Astrocyte (in vitro differentiated cells and primary cell): ENCODE data around the gene SNAP29. TPM values are rescaled to one million over a fixed set of nuclear protein-coding genes. Genes with fewer than 3 reads are reported as not detected.
"Not testable (repeated sequence)": the region's sequence is repeated elsewhere in the genome, so short reads cannot be mapped to it uniquely, and the experiment has no call there.

ENCODE experiments used
- DNase-seq: peaks from one replicate; pipeline ENCODE4 v3.0.0-alpha.2; 2010; ENCODE audit warnings: low read depth
- FAIRE-seq: peaks from 2 replicates; lab custom pipeline; 2011; peaks lifted over from hg19 to GRCh38; lab: Jason Lieb, UNC
- H2AFZ ChIP-seq: 2 replicates; pipeline ENCODE4 v1.6.0; 2012; ENCODE audit warnings: low read depth, low read length, inconsistent platforms
- H3K27ac ChIP-seq: 2 replicates; pipeline ENCODE4 v1.5.1; 2011; ENCODE audit warnings: low read depth, low read length, inconsistent platforms
- H3K27me3 ChIP-seq: 2 replicates; pipeline ENCODE4 v1.6.0; 2011; ENCODE audit warnings: low read length, inconsistent platforms; ENCODE audit not compliant: insufficient read depth
- H3K36me3 ChIP-seq: 2 replicates; pipeline ENCODE4 v1.5.1; 2011; ENCODE audit warnings: low read length, inconsistent platforms; ENCODE audit not compliant: insufficient read depth
- H3K4me1 ChIP-seq: 2 replicates; pipeline ENCODE4 v1.5.1; 2011; ENCODE audit warnings: low read length, inconsistent platforms; ENCODE audit not compliant: insufficient read depth
- H3K4me2 ChIP-seq: 2 replicates; pipeline ENCODE4 v1.6.0; 2012; ENCODE audit warnings: low read length, inconsistent platforms
- H3K4me3 ChIP-seq: 2 replicates; pipeline ENCODE4 v1.5.1; 2011; ENCODE audit warnings: low read depth, mild to moderate bottlenecking, low read length, inconsistent platforms; ENCODE audit not compliant: insufficient read depth
- H3K79me2 ChIP-seq: 2 replicates; pipeline ENCODE4 v1.6.0; 2012; ENCODE audit warnings: mild to moderate bottlenecking, low read length, inconsistent platforms; ENCODE audit not compliant: insufficient read depth
- H3K9ac ChIP-seq: 2 replicates; pipeline ENCODE4 v1.6.0; 2012; ENCODE audit warnings: mild to moderate bottlenecking, low read length, inconsistent platforms
- H3K9me3 ChIP-seq: 2 replicates; pipeline ENCODE4 v1.5.1; 2012; ENCODE audit warnings: low read depth, mild to moderate bottlenecking, low read length, inconsistent platforms; ENCODE audit not compliant: insufficient read depth
- H4K20me1 ChIP-seq: 2 replicates; pipeline ENCODE4 v1.6.0; 2012; ENCODE audit warnings: low read length, inconsistent platforms; ENCODE audit not compliant: insufficient read depth
- H3K27ac Mint-ChIP-seq: one replicate; pipeline ENCODE4 v1.8.0; 2021; ENCODE audit warnings: mild to moderate bottlenecking, mixed read lengths; ENCODE audit not compliant: unreplicated experiment
- H3K27me3 Mint-ChIP-seq: one replicate; pipeline ENCODE4 v1.8.0; 2021; ENCODE audit warnings: low read depth, mixed read lengths; ENCODE audit not compliant: unreplicated experiment
- H3K36me3 Mint-ChIP-seq: one replicate; pipeline ENCODE4 v1.8.0; 2021; ENCODE audit warnings: low read depth, mixed read lengths; ENCODE audit not compliant: unreplicated experiment
- H3K4me1 Mint-ChIP-seq: one replicate; pipeline ENCODE4 v1.8.0; 2021; ENCODE audit warnings: low read depth, mixed read lengths; ENCODE audit not compliant: unreplicated experiment
- H3K4me3 Mint-ChIP-seq: one replicate; pipeline ENCODE4 v1.8.0; 2021; ENCODE audit warnings: mild to moderate bottlenecking, moderate library complexity, mixed read lengths; ENCODE audit not compliant: unreplicated experiment
- H3K9me3 Mint-ChIP-seq: one replicate; pipeline ENCODE4 v1.8.0; 2021; ENCODE audit warnings: mild to moderate bottlenecking, mixed read lengths; ENCODE audit not compliant: unreplicated experiment
- EZH2 ChIP-seq: IDR thresholded peaks from 2 replicates; pipeline ENCODE4 v1.6.1; 2012; ENCODE audit warnings: mild to moderate bottlenecking, low read length, inconsistent platforms; ENCODE audit not compliant: insufficient read depth
- total RNA-seq: library from RNA; stranded (reverse); gene quantifications from 2 replicates; pipeline ENCODE4 v1.2.1, GENCODE V29; 2021
- TF ChIP-seq, protein P1 (sequence below): IDR thresholded peaks from 2 replicates; pipeline ENCODE4 v1.5.1; 2011; ENCODE audit warnings: low read depth, mild to moderate bottlenecking, inconsistent platforms, low read length, moderate library complexity; ENCODE audit not compliant: insufficient read depth

Gene SNAP29
- total RNA-seq, 1 donor from 2014 or later = 19.6 TPM

DNA sequence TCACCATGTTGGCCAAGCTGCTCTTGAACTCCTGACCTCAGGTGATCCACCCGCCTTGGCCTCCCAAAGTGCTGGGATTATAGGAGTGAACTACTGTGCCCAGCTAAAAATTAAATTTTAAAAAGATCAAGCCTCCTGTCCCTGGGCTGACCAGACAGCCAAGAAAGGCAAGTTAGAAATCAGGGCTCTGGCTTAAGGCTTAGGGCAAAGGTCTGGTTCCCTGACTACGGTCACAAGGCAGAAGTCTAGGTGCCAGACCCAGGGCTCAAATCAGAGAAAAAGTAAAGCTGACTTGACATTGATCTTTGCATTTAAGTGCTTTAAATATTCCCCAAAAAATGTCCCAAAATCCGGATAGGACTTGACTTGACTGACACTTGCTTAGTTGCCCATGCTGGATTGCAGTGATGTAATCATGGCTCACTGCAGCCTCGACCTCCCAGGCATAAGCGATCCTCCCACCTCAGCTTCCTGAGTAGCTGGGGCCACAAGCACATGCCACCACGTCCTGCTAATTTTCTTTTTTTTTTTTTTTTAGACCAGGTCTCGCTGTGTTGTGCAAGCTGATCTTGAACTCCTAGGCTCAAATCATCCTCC, 41.1 kb downstream of the SNAP29 start:
- TF ChIP-seq, protein P1, sequence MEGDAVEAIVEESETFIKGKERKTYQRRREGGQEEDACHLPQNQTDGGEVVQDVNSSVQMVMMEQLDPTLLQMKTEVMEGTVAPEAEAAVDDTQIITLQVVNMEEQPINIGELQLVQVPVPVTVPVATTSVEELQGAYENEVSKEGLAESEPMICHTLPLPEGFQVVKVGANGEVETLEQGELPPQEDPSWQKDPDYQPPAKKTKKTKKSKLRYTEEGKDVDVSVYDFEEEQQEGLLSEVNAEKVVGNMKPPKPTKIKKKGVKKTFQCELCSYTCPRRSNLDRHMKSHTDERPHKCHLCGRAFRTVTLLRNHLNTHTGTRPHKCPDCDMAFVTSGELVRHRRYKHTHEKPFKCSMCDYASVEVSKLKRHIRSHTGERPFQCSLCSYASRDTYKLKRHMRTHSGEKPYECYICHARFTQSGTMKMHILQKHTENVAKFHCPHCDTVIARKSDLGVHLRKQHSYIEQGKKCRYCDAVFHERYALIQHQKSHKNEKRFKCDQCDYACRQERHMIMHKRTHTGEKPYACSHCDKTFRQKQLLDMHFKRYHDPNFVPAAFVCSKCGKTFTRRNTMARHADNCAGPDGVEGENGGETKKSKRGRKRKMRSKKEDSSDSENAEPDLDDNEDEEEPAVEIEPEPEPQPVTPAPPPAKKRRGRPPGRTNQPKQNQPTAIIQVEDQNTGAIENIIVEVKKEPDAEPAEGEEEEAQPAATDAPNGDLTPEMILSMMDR = no peak
- TF ChIP-seq EZH2 = no peak
- Mint-ChIP-seq H3K9me3 (peaks cover 3% of the 10 kb centered on the region), H3K36me3 (no peaks in the 10 kb centered on the region), H3K27me3 (peaks cover 5% of the 10 kb centered on the region), H3K27ac (no peak overlapping the region), H3K4me3 (no peak overlapping the region), H3K4me1 (no peaks in the 10 kb centered on the region)
- Histone ChIP-seq H4K20me1 (no peaks in the 10 kb centered on the region), H3K4me2 (no peak overlapping the region), H2AFZ (no peak overlapping the region), H3K36me3 (no peaks in the 10 kb centered on the region), H3K4me1 (peaks cover 9% of the 10 kb centered on the region), H3K9me3 (no peaks in the 10 kb centered on the region), H3K27me3 (no peaks in the 10 kb centered on the region), H3K27ac (no peak overlapping the region), H3K4me3 (no peak overlapping the region), H3K9ac (no peak overlapping the region), H3K79me2 (no peaks in the 10 kb centered on the region)
- FAIRE-seq (no peak), DNase-seq (no peak)

DNA sequence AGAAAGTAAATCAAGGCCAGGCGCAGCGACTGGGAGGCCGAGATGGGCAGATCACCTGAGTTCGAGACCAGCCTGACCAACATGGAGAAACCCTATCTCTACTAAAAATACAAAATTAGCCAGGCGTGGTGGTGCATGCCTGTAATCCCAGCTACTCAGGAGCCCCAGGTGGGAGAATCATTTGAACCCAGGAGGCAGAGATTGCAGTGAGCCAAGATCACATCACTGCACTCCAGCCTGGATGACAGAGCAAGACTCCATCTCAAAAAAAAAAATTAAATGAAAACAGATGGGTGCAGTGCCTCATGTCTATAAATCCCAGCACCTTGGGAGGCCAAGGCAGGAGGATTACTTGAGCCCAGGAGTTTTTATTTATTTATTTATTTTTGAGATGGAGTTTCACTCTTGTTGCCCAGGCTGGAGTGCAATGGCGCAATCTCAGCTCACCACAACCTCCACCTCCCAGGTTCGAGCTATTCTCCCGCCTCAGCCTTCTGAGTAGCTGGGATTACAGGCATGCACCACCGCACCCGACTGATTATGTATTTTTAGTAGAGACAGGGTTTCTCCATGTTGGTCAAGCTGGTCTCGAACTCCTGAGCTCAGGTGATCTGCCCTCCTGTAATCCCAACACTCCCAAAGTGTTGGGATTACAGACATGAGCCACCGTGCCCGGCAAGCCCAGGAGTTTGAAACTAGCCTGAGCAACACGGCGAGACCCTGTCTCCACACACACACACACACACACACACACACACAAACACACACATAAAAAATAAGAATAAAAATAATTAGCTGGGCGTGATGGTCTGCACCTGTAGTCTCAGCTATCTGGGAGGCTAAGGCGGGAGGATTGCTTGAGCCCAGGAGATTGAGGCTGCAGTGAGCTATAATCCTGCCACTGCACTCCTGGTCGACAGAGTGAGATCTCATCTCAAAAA, 42.6 kb downstream of the SNAP29 start:
- not testable (repeated sequence) for H3K9me3 ChIP-seq, H2AFZ ChIP-seq, H3K27me3 ChIP-seq, H3K9ac ChIP-seq, H3K36me3 Mint-ChIP-seq, H3K27ac ChIP-seq, H3K27ac Mint-ChIP-seq, H3K4me3 Mint-ChIP-seq, DNase-seq, H3K27me3 Mint-ChIP-seq, H3K79me2 ChIP-seq, H3K9me3 Mint-ChIP-seq, H4K20me1 ChIP-seq, H3K4me1 Mint-ChIP-seq, FAIRE-seq, H3K36me3 ChIP-seq, H3K4me2 ChIP-seq, H3K4me3 ChIP-seq
- peaks cover 11% of the 10 kb centered on the region for H3K4me1 ChIP-seq

DNA sequence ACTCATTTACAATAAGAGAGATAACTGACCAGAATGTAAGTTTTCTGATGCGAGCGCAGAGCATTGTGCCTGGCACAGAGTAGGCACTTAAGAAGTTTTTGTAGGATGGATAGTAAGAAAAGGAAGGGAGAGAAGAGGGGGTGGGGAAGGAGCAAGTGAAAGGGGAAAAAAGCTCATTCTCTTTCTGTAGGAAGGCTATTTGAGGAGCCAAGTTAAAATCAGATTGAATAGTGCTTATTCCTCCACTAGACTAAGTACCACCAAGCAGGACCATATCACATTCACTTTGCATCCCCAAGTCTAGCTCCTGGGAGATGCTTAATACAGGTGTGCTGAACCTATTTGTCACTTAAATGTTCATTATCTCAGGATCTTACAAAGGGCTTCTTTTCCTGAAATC, 44.3 kb downstream of the SNAP29 start:
- no peaks in the 10 kb centered on the region for H3K4me1 Mint-ChIP-seq
- no peaks in the 10 kb centered on the region for H3K9me3 Mint-ChIP-seq
- Histone ChIP-seq H3K4me1 (peaks cover 11% of the 10 kb centered on the region), H3K9ac (no peak overlapping the region), H4K20me1 (no peaks in the 10 kb centered on the region), H3K9me3 (no peaks in the 10 kb centered on the region), H3K27ac (no peak overlapping the region), H2AFZ (no peak overlapping the region), H3K4me3 (no peak overlapping the region), H3K27me3 (no peaks in the 10 kb centered on the region), H3K79me2 (no peaks in the 10 kb centered on the region), H3K36me3 (no peaks in the 10 kb centered on the region), H3K4me2 (no peak overlapping the region)
- TF ChIP-seq, protein P1 = no peak
- TF ChIP-seq EZH2 = no peak
- H3K36me3 Mint-ChIP-seq = no peaks in the 10 kb centered on the region
- DNase-seq = no peak
- no peak for FAIRE-seq
- no peak overlapping the region for H3K4me3 Mint-ChIP-seq
- H3K27me3 Mint-ChIP-seq = peaks cover 4% of the 10 kb centered on the region
- H3K27ac Mint-ChIP-seq = no peak overlapping the region
